Mesendoderm (in vitro differentiated cells): Measurements from ENCODE around the gene FZD2.

Experiments
- DNase-seq: peaks from one replicate; pipeline ENCODE4 v3.0.0; 2013
- H2AK5ac ChIP-seq: 2 replicates; pipeline ENCODE4 v1.6.1; 2013; ENCODE audit warnings: low read length, inconsistent platforms
- H2BK120ac ChIP-seq: 2 replicates; pipeline ENCODE4 v1.6.1; 2013; ENCODE audit warnings: low read depth, mild to moderate bottlenecking, low read length, moderate library complexity, mixed read lengths
- H2BK15ac ChIP-seq: replicated peaks from 2 replicates; pipeline ENCODE4 v1.6.1; 2013; ENCODE audit warnings: low read depth, mild to moderate bottlenecking, moderate library complexity
- H2BK5ac ChIP-seq: 2 replicates; pipeline ENCODE4 v1.6.1; 2013; ENCODE audit warnings: low read length, inconsistent platforms
- H3K18ac ChIP-seq: 2 replicates; pipeline ENCODE4 v1.6.1; 2013; ENCODE audit warnings: mild to moderate bottlenecking, low read length, mixed read lengths
- H3K23ac ChIP-seq: one replicate; pipeline ENCODE4 v1.6.1; 2013; ENCODE audit warnings: low read length
- H3K27ac ChIP-seq: 2 replicates; pipeline ENCODE4 v1.5.1; 2013; ENCODE audit warnings: low read depth, mild to moderate bottlenecking, inconsistent platforms, low read length, moderate library complexity
- H3K27me3 ChIP-seq: 2 replicates; pipeline ENCODE4 v1.6.1; 2013; ENCODE audit warnings: low read length, control low read depth, mild to moderate bottlenecking, inconsistent platforms; ENCODE audit not compliant: insufficient read depth, poor library complexity
- H3K36me3 ChIP-seq: 2 replicates; pipeline ENCODE4 v1.6.1; 2013; ENCODE audit warnings: low read length, inconsistent platforms; ENCODE audit not compliant: control insufficient read depth, insufficient read depth
- H3K4ac ChIP-seq: one replicate; pipeline ENCODE4 v1.6.1; 2013; ENCODE audit warnings: low read depth, mild to moderate bottlenecking, low read length, moderate library complexity
- H3K4me1 ChIP-seq: 2 replicates; pipeline ENCODE4 v1.6.1; 2013; ENCODE audit warnings: low read depth, low read length, inconsistent platforms; ENCODE audit not compliant: control insufficient read depth
- H3K4me2 ChIP-seq: 2 replicates; pipeline ENCODE4 v1.6.1; 2013; ENCODE audit warnings: low read length
- H3K4me3 ChIP-seq: 2 replicates; pipeline ENCODE4 v1.5.1; 2013; ENCODE audit warnings: mild to moderate bottlenecking, low read length
- H3K56ac ChIP-seq: one replicate; pipeline ENCODE4 v1.6.1; 2013; ENCODE audit warnings: low read length
- H3K79me1 ChIP-seq: 2 replicates; pipeline ENCODE4 v1.6.1; 2013; ENCODE audit warnings: low read length, inconsistent platforms
- H3K79me2 ChIP-seq: 2 replicates; pipeline ENCODE4 v1.6.1; 2013; ENCODE audit warnings: mild to moderate bottlenecking, low read length; ENCODE audit not compliant: control insufficient read depth, insufficient read depth
- H3K9ac ChIP-seq: 2 replicates; pipeline ENCODE4 v1.6.1; 2013; ENCODE audit warnings: low read length, inconsistent platforms
- H4K5ac ChIP-seq: one replicate; pipeline ENCODE4 v1.6.1; 2013; ENCODE audit warnings: low read length
- H4K8ac ChIP-seq: one replicate; pipeline ENCODE4 v1.6.1; 2013; ENCODE audit warnings: low read depth, mild to moderate bottlenecking, control low read depth, low read length, moderate library complexity
- WGBS: extraction: QIAGEN DNeasy Blood & Tissue Kit; methylation state at CpG from one replicate; pipeline ENCODE4 v1.1.7; 2013; ENCODE audit warnings: low lambda C conversion rate, missing lambda C conversion rate; ENCODE audit not compliant: insufficient coverage; ENCODE audit errors: extremely low coverage; 5-methylcytosine and 5-hydroxymethylcytosine counted together

The FZD2 gene

GRCh38 chr17:44543213-44543904 lies 13.9 kb upstream of the FZD2 start:
- H3K4me3 ChIP-seq: no peak overlapping the region
- no peak overlapping the region for H3K9ac ChIP-seq
- peaks cover 5% of the 10 kb centered on the region for H3K27me3 ChIP-seq
- no peak overlapping the region for H4K5ac ChIP-seq
- peak overlapping the region; percentile 28 for H3K4me2 ChIP-seq
- no peak overlapping the region for H2AK5ac ChIP-seq
- H2BK120ac ChIP-seq: peak overlapping the region; percentile 97
- peak overlapping the region; percentile 59 for H3K4ac ChIP-seq
- H3K79me1 ChIP-seq: no peaks in the 10 kb centered on the region
- no CpG with 5 or more reads among the region's 5 CpGs for WGBS
- no peaks in the 10 kb centered on the region for H3K79me2 ChIP-seq
- peak overlapping the region; percentile 97 for H3K27ac ChIP-seq
- no peak overlapping the region for H2BK15ac ChIP-seq
- peak; percentile 99 for DNase-seq
- peak overlapping the region; percentile 84 for H3K18ac ChIP-seq
- H2BK5ac ChIP-seq: peak overlapping the region; percentile 66
- H3K56ac ChIP-seq: peak overlapping the region; percentile 73
- H3K4me1 ChIP-seq: peaks cover 32% of the 10 kb centered on the region
- no peaks in the 10 kb centered on the region for H3K36me3 ChIP-seq
- no peak overlapping the region for H3K23ac ChIP-seq
- no peak overlapping the region for H4K8ac ChIP-seq

- Histone ChIP-seq H2BK5ac (peak overlapping the region; percentile 61), H2AK5ac (no peak overlapping the region), H3K4me3 (no peak overlapping the region), H3K79me2 (no peaks in the 10 kb centered on the region), H3K9ac (peak overlapping the region; percentile 31), H3K4me1 (peaks cover 34% of the 10 kb centered on the region), H3K4ac (peak overlapping the region; percentile 60), H3K79me1 (no peaks in the 10 kb centered on the region), H4K5ac (no peak overlapping the region), H3K4me2 (no peak overlapping the region), H3K27ac (peak overlapping the region; percentile 65), H4K8ac (no peak overlapping the region), H3K27me3 (peaks cover 3% of the 10 kb centered on the region), H3K18ac (peak overlapping the region; percentile 76), H3K56ac (peak overlapping the region; percentile 47), H2BK120ac (no peak overlapping the region), H3K36me3 (no peaks in the 10 kb centered on the region), H2BK15ac (no peak overlapping the region), H3K23ac (no peak overlapping the region)
- no CpG with 5 or more reads among the region's 5 CpGs for WGBS
- DNase-seq: no peak
Measured at GRCh38 chr17:44543905-44544523, 13.3 kb upstream of the FZD2 start.

GRCh38 chr17:44546671-44547606 lies 10.3 kb upstream of the FZD2 start:
- Histone ChIP-seq H2BK5ac (no peak overlapping the region), H3K18ac (peak overlapping the region; percentile 68), H2BK120ac (peak overlapping the region; percentile 46), H2AK5ac (peak overlapping the region; percentile 20), H3K4me2 (no peak overlapping the region), H4K8ac (no peak overlapping the region), H4K5ac (no peak overlapping the region), H3K4me1 (peaks cover 23% of the 10 kb centered on the region), H3K36me3 (no peaks in the 10 kb centered on the region), H3K79me2 (no peaks in the 10 kb centered on the region), H3K56ac (no peak overlapping the region), H3K27ac (peak overlapping the region; percentile 22), H3K23ac (no peak overlapping the region), H3K4ac (peak overlapping the region; percentile 18), H3K27me3 (no peaks in the 10 kb centered on the region), H2BK15ac (no peak overlapping the region), H3K9ac (no peak overlapping the region), H3K79me1 (no peaks in the 10 kb centered on the region), H3K4me3 (no peak overlapping the region)
- DNase-seq: no peak
- no CpG with 5 or more reads among the region's 4 CpGs for WGBS

- Histone ChIP-seq H4K8ac (no peak overlapping the region), H3K4me1 (peaks cover 19% of the 10 kb centered on the region), H3K79me1 (no peaks in the 10 kb centered on the region), H3K4me2 (no peak overlapping the region), H3K27me3 (no peaks in the 10 kb centered on the region), H3K27ac (no peak overlapping the region), H3K9ac (no peak overlapping the region), H3K18ac (peak overlapping the region; percentile 68), H2BK15ac (no peak overlapping the region), H3K56ac (peak overlapping the region; percentile 66), H2AK5ac (no peak overlapping the region), H2BK5ac (no peak overlapping the region), H4K5ac (no peak overlapping the region), H2BK120ac (peak overlapping the region; percentile 50), H3K4ac (peak overlapping the region; percentile 47), H3K23ac (no peak overlapping the region), H3K79me2 (no peaks in the 10 kb centered on the region), H3K36me3 (no peaks in the 10 kb centered on the region), H3K4me3 (no peak overlapping the region)
- no CpG with 5 or more reads among the region's 4 CpGs for WGBS
- peak; percentile 79 for DNase-seq
Measured at GRCh38 chr17:44547625-44548267, 9.5 kb upstream of the FZD2 start.

GRCh38 chr17:44548376-44549230 lies 8.7 kb upstream of the FZD2 start:
- H3K27ac ChIP-seq: no peak overlapping the region
- peaks cover 17% of the 10 kb centered on the region for H3K4me1 ChIP-seq

More at GRCh38 chr17:44548376-44549230, 8.7 kb upstream of the FZD2 start:
- Histone ChIP-seq H3K36me3 (no peaks in the 10 kb centered on the region), H3K4me3 (no peak overlapping the region), H3K23ac (no peak overlapping the region), H4K5ac (no peak overlapping the region), H4K8ac (no peak overlapping the region), H3K4ac (peak overlapping the region; percentile 47), H3K79me1 (no peaks in the 10 kb centered on the region), H2BK120ac (peak overlapping the region; percentile 50), H2BK15ac (no peak overlapping the region), H3K18ac (peak overlapping the region; percentile 68), H2AK5ac (no peak overlapping the region), H3K9ac (no peak overlapping the region), H3K79me2 (no peaks in the 10 kb centered on the region), H3K4me2 (no peak overlapping the region), H2BK5ac (peak overlapping the region; percentile 13), H3K56ac (peak overlapping the region; percentile 66), H3K27me3 (no peaks in the 10 kb centered on the region)
- no peak for DNase-seq
- no CpG with 5 or more reads among the region's 3 CpGs for WGBS
